ENCODE results near the gene SDC4.

The SDC4 gene

DNA sequence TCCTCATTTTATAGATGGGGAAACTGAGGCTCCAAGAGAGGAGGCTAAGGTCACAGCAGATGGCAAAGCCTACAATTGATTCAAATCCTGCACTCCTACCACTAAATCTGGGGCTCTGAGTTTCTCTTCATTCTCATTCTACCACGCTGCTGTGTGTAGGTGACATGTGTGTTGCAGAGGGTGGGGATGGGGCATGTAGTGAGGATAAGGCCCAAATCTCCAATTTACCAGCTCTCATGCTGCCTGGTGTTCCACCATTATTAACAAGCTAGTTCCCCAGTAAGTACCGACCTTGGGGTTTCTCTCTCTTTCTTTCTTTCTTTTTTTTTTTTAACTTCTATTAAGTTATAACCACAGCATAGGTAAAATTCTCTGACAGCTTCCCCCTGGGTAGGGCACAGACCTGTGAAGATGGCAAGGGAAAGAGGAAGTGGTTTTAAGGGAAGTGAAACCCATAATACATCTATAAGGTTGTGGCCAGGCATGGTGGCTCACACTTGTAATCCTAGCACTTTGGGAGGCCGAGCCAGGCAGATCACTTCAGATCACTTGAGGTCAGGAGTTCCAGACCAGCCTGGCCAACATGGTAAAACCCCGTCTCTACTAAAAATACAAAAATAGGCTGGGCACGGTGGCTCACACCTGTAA is 27.2 kb downstream of the SDC4 start:
- no peak for TF ChIP-seq Cebpa-rat (IDR thresholded peaks at IDR 0.05)
- H3K27me3 ChIP-seq: no peaks in the 10 kb centered on the region
- H4K20me1 ChIP-seq: no peaks in the 10 kb centered on the region
- H3K4me3 ChIP-seq: no peak overlapping the region
- no peak overlapping the region for H3K27ac ChIP-seq
- H3K9me3 ChIP-seq: no peaks in the 10 kb centered on the region
- peaks cover 91% of the 10 kb centered on the region for H3K4me1 ChIP-seq
- no peak overlapping the region for H3K9ac ChIP-seq
- H3K36me3 ChIP-seq: no peaks in the 10 kb centered on the region
- peak overlapping the region; percentile 56 for H3K4me2 ChIP-seq

DNA sequence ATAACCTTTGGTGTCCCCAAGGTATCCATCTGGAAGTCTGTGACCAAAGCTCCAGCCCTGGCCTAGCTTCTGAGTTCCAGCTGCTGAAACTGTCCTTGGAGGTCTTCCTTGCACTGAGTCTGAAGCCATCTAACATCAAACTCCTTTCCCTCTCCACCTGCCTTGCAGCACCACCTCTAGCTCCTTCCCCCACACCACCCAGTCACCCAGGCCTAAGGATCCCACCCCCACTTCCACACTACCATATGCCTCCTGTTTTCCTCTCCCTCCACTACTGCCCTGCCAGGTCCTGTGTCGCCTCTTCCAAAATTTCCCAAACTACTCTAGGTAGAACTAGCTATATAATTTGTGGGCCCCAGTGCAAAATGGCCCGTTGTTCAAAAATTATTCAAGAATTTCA is 29.3 kb downstream of the SDC4 start:
- H4K20me1 ChIP-seq: no peaks in the 10 kb centered on the region
- H3K36me3 ChIP-seq: no peaks in the 10 kb centered on the region
- peak overlapping the region; percentile 18; the same call in 1 of the 2 replicates for H3K27ac ChIP-seq
- no peaks in the 10 kb centered on the region for H3K27me3 ChIP-seq
- no peak for TF ChIP-seq Cebpa-rat (IDR thresholded peaks at IDR 0.05)
- no peaks in the 10 kb centered on the region for H3K9me3 ChIP-seq
- no peak overlapping the region for H3K9ac ChIP-seq
- peak overlapping the region; percentile 73 for H3K4me2 ChIP-seq
- H3K4me3 ChIP-seq: no peak overlapping the region
- peaks cover 78% of the 10 kb centered on the region for H3K4me1 ChIP-seq

DNA sequence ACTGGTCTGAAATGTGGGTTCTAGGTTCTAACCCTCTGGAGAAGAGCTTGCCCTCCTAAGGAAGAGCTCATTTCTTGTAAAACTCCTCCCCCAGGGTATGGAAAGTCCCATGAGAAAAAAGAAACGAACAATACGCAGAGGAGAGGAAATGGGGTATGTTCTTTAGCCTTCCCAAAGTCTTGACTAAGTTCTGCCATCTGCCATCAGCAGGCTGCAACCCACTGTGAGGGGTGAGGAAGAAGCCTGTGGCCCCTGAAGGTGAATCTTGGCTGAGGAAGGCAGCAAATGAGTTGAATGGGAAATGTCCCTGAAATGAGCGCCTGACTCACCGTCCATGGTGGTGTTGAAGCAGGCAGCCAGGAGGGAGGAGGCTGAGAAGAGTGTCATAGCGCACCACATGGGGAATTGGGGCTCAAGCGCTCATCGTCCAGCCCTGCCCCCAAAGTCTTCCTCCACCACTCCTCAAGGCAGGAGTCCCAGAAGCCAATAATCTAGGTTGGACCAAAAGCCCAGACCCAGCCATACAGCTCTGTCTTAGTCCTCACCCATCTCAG is 29.8 kb downstream of the SDC4 start:
- H3K27ac ChIP-seq: peak overlapping the region; percentile 18; the same call in 1 of the 2 replicates

DNA sequence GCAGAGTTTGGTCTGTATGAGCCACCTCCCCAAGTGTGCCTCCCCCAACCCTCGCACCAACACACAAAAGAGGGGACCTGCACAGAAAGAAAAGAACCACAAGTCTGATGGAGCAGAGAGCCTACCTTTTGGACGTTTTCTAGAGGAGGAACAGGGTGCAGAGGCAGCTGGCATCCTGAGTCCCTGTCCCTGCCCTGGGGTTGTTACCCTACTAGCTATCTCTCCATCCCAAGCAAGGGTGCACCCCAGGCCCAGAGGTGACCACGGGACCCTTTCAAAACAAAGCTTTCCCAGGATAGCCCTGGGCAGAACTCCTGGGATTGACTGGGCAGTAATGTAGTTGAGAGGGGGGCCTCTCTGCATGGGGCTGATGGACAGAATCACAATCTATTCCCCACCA is 30.4 kb downstream of the SDC4 start:
- Histone ChIP-seq H3K36me3 (no peaks in the 10 kb centered on the region), H3K4me2 (peak overlapping the region; percentile 73), H3K4me3 (no peak overlapping the region), H4K20me1 (no peaks in the 10 kb centered on the region), H3K27ac (peak overlapping the region; percentile 18; the same call in 1 of the 2 replicates), H3K4me1 (peaks cover 78% of the 10 kb centered on the region), H3K9ac (no peak overlapping the region), H3K9me3 (no peaks in the 10 kb centered on the region), H3K27me3 (no peaks in the 10 kb centered on the region)
- no peak for TF ChIP-seq Cebpa-rat (IDR thresholded peaks at IDR 0.05)

More for the DNA sequence above, 29.8 kb downstream of the SDC4 start:
- Histone ChIP-seq H3K27me3 (no peaks in the 10 kb centered on the region), H3K9me3 (no peaks in the 10 kb centered on the region), H3K4me1 (peaks cover 78% of the 10 kb centered on the region), H3K4me3 (no peak overlapping the region), H3K9ac (no peak overlapping the region), H3K36me3 (no peaks in the 10 kb centered on the region), H3K4me2 (peak overlapping the region; percentile 73), H4K20me1 (no peaks in the 10 kb centered on the region)
- no peak for TF ChIP-seq Cebpa-rat (IDR thresholded peaks at IDR 0.05)

DNA sequence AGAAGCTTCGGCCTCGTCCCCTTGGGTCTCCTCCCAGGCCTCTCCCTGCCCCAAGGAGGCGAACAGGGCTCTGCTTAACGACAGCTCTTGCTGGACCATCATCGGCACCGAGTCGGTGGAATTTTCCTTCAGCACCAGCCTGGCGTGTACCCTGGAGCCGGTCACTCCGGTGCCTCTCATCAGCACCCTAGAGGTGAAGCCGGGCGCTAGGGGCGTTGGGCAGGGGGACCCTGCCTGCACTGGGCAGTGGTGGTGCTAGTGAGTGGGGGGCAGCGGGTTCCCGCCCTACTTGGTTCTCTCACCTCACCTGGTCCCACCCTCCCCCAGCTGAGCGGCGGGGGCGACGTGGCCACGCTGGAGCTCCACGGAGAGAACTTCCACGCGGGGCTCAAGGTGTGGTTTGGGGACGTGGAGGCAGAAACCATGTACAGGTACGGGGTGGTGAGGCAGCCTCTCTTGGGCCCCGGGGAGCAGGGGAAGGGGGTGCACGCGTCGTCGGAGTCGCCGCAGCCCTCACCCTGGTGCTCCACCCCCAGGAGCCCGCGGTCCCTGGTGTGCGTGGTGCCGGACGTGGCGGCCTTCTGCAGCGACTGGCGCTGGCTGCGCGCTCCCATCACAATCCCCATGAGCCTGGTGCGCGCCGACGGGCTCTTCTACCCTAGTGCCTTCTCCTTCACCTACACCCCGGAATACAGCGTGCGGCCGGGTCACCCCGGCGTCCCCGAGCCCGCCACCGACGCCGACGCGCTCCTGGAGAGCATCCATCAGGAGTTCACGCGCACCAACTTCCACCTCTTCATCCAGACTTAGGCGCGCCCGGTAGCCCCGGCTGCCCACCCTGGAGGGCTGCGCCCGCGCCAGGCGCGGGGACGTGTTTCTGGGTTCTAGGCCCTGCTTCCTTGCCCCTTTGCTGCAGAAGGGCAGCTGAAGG is 31.8 kb downstream of the SDC4 start:
- no peak overlapping the region for H3K9ac ChIP-seq
- no peak overlapping the region for H3K27ac ChIP-seq
- no peaks in the 10 kb centered on the region for H3K9me3 ChIP-seq
- H3K36me3 ChIP-seq: no peaks in the 10 kb centered on the region
- peaks cover 74% of the 10 kb centered on the region for H3K4me1 ChIP-seq
- no peaks in the 10 kb centered on the region for H4K20me1 ChIP-seq
- no peak overlapping the region for H3K4me2 ChIP-seq
- TF ChIP-seq Cebpa-rat (IDR thresholded peaks at IDR 0.05): no peak
- H3K4me3 ChIP-seq: no peak overlapping the region
- H3K27me3 ChIP-seq: no peaks in the 10 kb centered on the region

DNA sequence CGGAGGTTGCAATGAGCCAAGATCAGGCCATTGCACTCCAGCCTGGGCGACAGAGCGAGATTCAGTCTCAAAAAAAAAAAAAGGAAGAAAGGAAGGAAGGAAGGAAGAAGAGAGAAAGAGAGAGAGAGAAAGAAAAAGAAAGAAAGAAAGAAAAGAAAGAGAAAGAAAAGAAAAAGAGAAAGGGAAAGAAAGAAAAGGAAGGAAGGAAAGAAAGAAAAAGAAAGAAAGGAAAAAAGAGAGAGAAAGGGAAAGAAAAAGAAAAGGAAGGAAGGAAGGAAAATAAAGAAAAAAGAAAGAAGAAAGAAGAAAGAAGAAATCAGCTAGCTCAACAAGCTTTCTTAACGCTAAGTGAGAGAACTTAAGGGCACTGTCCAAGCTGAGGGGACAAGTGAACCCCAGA is 32.6 kb downstream of the SDC4 start:
- no peaks in the 10 kb centered on the region for H3K27me3 ChIP-seq
- no peaks in the 10 kb centered on the region for H3K9me3 ChIP-seq
- H3K4me2 ChIP-seq: no peak overlapping the region
- no peak overlapping the region for H3K9ac ChIP-seq
- no peak overlapping the region for H3K4me3 ChIP-seq
- no peak for TF ChIP-seq Cebpa-rat (IDR thresholded peaks at IDR 0.05)
- H3K4me1 ChIP-seq: peaks cover 74% of the 10 kb centered on the region
- H3K36me3 ChIP-seq: no peaks in the 10 kb centered on the region
- no peaks in the 10 kb centered on the region for H4K20me1 ChIP-seq
- H3K27ac ChIP-seq: no peak overlapping the region

DNA sequence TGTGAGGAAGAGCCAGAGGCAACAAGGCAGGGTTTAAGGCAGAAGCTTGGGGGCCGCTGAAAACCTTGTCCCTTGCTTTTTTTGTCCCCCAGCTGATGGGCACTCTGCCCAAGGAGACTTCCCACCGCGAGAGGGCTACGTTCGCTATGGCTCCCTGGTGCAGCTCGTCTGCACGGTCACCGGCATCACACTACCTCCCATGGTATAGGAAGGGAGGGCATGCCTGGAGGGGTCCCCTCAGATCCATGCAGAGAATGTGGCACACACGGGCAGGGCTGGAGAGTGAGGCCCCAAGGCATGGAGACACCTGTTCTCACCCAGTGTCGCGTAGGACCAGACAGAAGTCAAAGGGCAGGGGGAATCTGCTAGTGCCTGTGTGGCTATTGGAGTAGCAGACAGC is 34.3 kb downstream of the SDC4 start:
- no peaks in the 10 kb centered on the region for H3K27me3 ChIP-seq
- no peak for TF ChIP-seq Cebpa-rat (IDR thresholded peaks at IDR 0.05)
- H3K4me2 ChIP-seq: peak overlapping the region; percentile 76
- H4K20me1 ChIP-seq: no peaks in the 10 kb centered on the region
- H3K4me1 ChIP-seq: peaks cover 74% of the 10 kb centered on the region
- H3K36me3 ChIP-seq: no peaks in the 10 kb centered on the region
- H3K27ac ChIP-seq: peak overlapping the region; percentile 58
- 0 out of 2 replicates have a peak overlapping the region, but pooled peaks have one; percentile 25 for H3K9ac ChIP-seq
- no peaks in the 10 kb centered on the region for H3K9me3 ChIP-seq
- H3K4me3 ChIP-seq: no peak overlapping the region; the same call in 1 of the 2 replicates

DNA sequence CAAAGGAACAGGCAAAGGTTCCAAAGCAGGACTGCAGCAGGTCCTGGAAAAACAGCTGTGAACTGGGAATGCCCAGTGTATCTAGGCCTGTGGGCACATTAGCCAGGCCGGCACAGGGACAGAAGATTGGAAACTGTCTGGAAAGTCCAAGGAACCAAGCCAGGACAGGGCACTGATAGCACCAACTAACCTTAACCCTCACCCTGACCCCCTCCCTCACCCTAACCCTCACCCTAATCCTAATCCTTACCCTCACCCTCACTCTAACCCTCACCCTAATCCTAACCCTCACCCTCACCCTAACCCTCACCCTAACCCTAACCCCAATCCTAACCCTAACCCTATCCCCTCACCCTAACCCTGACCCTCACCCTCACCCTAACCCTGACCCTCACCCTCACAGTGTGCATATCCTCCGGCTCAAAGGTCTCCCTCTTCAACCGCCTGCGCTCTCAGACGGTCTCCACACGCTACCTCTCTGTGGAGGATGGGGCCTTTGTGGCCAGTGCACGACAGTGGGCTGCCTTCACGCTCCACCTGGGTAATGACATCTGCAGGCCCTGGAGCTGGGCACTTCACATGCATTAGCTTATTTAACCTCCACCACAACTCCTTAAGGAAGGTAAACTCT is 35.0 kb downstream of the SDC4 start:
- Histone ChIP-seq H4K20me1 (no peaks in the 10 kb centered on the region), H3K4me2 (peak overlapping the region; percentile 76), H3K27ac (peak overlapping the region; percentile 58; the same call in 1 of the 2 replicates), H3K4me3 (no peak overlapping the region; the same call in 1 of the 2 replicates), H3K9me3 (no peaks in the 10 kb centered on the region), H3K27me3 (no peaks in the 10 kb centered on the region), H3K9ac (no peak overlapping the region), H3K36me3 (no peaks in the 10 kb centered on the region), H3K4me1 (peaks cover 74% of the 10 kb centered on the region)
- no peak for TF ChIP-seq Cebpa-rat (IDR thresholded peaks at IDR 0.05)

DNA sequence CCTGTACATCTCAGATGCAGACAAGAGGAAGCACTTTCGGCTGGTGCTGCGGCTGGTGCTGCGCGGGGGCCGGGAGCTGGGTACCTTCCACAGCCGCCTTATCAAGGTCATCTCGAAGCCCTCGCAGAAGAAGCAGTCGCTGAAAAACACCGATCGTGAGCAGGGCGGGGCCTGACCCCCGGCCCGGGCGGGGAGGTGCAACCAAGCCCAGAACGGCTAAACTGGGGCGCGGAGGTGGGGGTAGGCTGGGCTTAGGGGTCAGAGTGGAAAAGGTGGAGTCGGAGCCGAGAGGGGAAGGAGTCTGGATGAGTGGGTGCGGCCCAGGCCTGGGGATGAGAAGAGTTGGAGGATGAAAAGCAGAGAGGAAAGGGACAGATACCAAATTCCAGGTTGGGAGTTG is 36.0 kb downstream of the SDC4 start:
- Histone ChIP-seq H3K4me1 (peaks cover 74% of the 10 kb centered on the region), H3K4me2 (peak overlapping the region; percentile 59; the same call in 1 of the 2 replicates), H3K36me3 (no peaks in the 10 kb centered on the region), H3K9ac (no peak overlapping the region), H3K27me3 (peaks cover 2% of the 10 kb centered on the region; the same call in 1 of the 2 replicates), H3K9me3 (no peaks in the 10 kb centered on the region), H3K4me3 (no peak overlapping the region), H3K27ac (no peak overlapping the region), H4K20me1 (no peaks in the 10 kb centered on the region)
- no peak for TF ChIP-seq Cebpa-rat (IDR thresholded peaks at IDR 0.05)

Data from BLaER1 (cell line).